Thymus (tissue), 11 donors: ENCODE results near the gene MXD4. TPM values are rescaled to one million over a fixed set of nuclear protein-coding genes. Genes with fewer than 3 reads are reported as not detected.
"Not testable (repeated sequence)": the region's sequence is repeated elsewhere in the genome, so short reads cannot be mapped to it uniquely, and the experiment has no call there.

ENCODE experiments used
- DNase-seq, 9 donors: peaks; one replicate each; pipeline ENCODE4 v3.0.0-alpha.2; 2013; ENCODE audit warnings: low spot score in 9 of 9, low read depth in 6 of 9, missing footprints in 1 of 9
- H3K27ac ChIP-seq, 2 donors: one replicate each; pipeline ENCODE4 v1.5.1; 2013; ENCODE audit warnings: control low read depth in 1 of 2, low read depth in 1 of 2, low read length in 1 of 2, mild to moderate bottlenecking in 1 of 2, moderate library complexity in 1 of 2
- H3K27me3 ChIP-seq, 2 donors: one replicate each; pipeline ENCODE4 v1.5.1; 2013; ENCODE audit warnings: low read length in 1 of 2; ENCODE audit not compliant: control insufficient read depth in 2 of 2, insufficient read depth in 1 of 2
- H3K36me3 ChIP-seq, 2 donors: one replicate each; pipeline ENCODE4 v1.5.1; 2013; ENCODE audit warnings: low read length in 1 of 2, mild to moderate bottlenecking in 1 of 2, moderate library complexity in 1 of 2; ENCODE audit not compliant: control insufficient read depth in 2 of 2, insufficient read depth in 2 of 2
- H3K4me1 ChIP-seq, 2 donors: one replicate each; pipeline ENCODE4 v1.5.1; 2013; ENCODE audit warnings: low read length in 2 of 2; ENCODE audit not compliant: control insufficient read depth in 2 of 2, insufficient read depth in 2 of 2
- H3K4me3 ChIP-seq, 2 donors: one replicate each; pipeline ENCODE4 v1.5.1; 2013; ENCODE audit warnings: low read length in 2 of 2, control low read depth in 1 of 2, mild to moderate bottlenecking in 1 of 2
- H3K9me3 ChIP-seq, 2 donors: one replicate each; pipeline ENCODE4 v1.5.1; 2013; ENCODE audit warnings: low read length in 1 of 2, mild to moderate bottlenecking in 1 of 2; ENCODE audit not compliant: control insufficient read depth in 2 of 2, insufficient read depth in 1 of 2
- WGBS: extraction: QIAGEN DNeasy Blood & Tissue Kit; methylation state at CpG from one replicate; pipeline ENCODE4 v1.1.7; 2013; 5-methylcytosine and 5-hydroxymethylcytosine counted together
- polyA plus RNA-seq: library from polyadenylated mRNA; stranded (reverse); fragments of 200-250 nt; gene quantifications from one replicate; pipeline ENCODE4 v1.2.3, GENCODE V29; 2013
- total RNA-seq: library from RNA; stranded (reverse); fragments of 120-200 nt; gene quantifications from one replicate; pipeline ENCODE4 v1.2.4, GENCODE V29; 2013
- donor health status: healthy.

MXD4 gene
- total and polyA plus RNA-seq, 2 donors, result 47.5 to 72.7 TPM

DNA sequence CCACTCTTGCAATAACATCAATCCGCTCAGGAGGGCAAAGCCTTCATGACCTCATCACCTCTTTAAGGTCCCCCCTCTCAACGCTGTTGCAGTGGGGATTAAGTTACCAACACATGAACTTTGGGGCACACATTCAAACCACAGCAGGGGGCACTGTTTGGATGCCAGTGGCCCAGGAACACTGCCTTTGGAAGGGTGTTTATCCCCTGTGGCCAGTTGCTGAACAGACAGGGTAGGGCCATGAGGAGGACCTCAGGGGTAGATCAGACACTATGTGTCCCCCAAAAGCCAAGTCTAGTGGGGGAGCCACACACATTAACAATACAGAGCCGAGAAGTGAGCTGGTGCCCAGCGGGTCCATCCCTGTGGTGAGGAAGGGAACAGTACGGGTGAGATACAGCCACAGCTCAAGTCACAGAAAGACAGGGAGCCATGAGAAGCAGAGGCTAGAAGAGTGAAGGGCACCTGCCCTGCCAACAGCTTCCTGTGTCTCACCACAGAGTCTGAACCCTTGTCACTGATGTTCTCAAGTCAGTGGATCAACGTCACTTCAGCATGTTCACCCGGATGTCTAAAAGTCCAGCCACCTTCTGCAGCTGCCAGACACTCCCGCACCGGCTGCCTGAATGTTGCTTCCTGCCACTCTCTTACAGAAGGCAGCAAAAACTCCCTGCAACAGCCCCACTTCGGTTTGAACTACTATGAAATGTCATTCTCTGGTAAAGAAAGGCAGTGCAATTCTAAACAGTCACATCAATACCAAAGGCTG is 19.9 kb upstream of the MXD4 start:
- Histone ChIP-seq H3K4me3 (peak overlapping the region; percentile 2), H3K9me3 (peaks cover 0 to 3% of the 10 kb centered on the region in 2 donors), H3K27me3 (no peaks in the 10 kb centered on the region), H3K36me3 (no peaks in the 10 kb centered on the region), H3K27ac (peak overlapping the region; percentile 97 to 100), H3K4me1 (peaks cover 36 to 64% of the 10 kb centered on the region in 2 donors)
- DNase-seq, result peak; percentile 74 to 97 (median 88)
- WGBS, result 18% methylated on average over 10 of the region's 10 CpGs

DNA sequence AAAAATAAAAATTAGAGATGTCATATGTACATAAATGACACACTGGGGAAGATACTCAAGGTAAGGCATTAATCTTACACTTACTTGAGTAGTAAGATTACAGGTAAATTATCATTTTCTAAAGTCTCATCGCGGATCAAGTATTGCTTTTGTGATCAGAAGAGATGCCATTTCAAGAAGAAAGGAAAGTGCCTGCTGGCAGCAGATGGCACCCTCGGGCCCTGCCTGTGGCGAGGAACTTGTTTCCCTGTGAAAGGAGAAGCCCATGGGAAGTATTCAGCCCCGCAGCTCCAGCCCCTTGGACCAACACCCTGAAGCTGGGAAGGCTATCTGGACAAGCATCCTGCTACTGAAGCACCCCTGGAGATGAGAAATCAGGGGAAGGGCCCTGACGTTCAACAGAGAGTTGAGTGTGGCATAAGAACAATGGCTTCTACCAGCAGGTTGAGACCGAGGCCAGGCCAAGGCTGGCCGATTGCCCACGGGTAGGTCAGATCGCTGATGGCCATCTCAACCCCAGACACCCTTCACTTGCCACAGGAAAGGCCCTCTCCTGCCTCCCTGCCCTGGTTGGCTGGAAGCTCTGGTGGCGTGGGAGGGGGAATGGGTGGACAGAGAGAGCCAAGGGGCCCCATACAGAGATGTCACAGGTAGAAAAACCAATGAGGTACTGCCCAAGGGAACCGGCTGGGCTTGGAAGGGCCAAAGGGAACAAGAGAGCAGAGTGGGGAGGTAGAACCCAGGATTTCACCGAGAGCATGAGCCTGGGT is 18.8 kb upstream of the MXD4 start:
- Histone ChIP-seq H3K9me3 (peaks cover 0 to 3% of the 10 kb centered on the region in 2 donors), H3K36me3 (no peaks in the 10 kb centered on the region), H3K27me3 (no peaks in the 10 kb centered on the region), H3K27ac (peak overlapping the region; percentile 97 to 100), H3K4me3 (no peak overlapping the region), H3K4me1 (peaks cover 36 to 56% of the 10 kb centered on the region in 2 donors)
- DNase-seq, result peak in 1 of 9 donors; percentile 35
- 94% methylated on average over 13 of the region's 13 CpGs for WGBS

DNA sequence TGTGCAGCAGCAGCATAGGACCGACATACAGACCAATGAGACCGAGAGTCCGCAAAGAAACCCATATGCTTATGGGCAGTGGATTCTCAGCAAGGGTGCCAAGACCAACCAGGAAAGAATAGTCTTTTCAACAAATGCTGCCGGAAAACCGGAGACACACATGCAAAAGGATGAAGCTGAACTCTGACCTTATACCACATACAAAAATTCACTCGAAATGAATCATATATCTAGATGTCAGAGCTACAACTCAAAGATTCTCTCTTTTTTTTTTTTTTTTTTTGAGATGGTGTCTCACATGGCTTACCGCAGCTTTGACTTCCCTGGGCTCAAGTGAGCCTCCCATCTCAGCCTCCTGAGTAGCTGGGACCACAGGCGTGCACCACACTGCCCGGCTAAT is 16.0 kb upstream of the MXD4 start:
- peaks cover 23 to 37% of the 10 kb centered on the region in 2 donors for H3K4me1 ChIP-seq
- H3K4me3 ChIP-seq, result no peak overlapping the region
- 99% methylated on average over 9 of the region's 9 CpGs for WGBS
- H3K36me3 ChIP-seq, result no peaks in the 10 kb centered on the region
- no peaks in the 10 kb centered on the region for H3K27me3 ChIP-seq
- no peak overlapping the region for H3K27ac ChIP-seq
- peaks cover 0 to 3% of the 10 kb centered on the region in 2 donors for H3K9me3 ChIP-seq
- DNase-seq, result no peak

DNA sequence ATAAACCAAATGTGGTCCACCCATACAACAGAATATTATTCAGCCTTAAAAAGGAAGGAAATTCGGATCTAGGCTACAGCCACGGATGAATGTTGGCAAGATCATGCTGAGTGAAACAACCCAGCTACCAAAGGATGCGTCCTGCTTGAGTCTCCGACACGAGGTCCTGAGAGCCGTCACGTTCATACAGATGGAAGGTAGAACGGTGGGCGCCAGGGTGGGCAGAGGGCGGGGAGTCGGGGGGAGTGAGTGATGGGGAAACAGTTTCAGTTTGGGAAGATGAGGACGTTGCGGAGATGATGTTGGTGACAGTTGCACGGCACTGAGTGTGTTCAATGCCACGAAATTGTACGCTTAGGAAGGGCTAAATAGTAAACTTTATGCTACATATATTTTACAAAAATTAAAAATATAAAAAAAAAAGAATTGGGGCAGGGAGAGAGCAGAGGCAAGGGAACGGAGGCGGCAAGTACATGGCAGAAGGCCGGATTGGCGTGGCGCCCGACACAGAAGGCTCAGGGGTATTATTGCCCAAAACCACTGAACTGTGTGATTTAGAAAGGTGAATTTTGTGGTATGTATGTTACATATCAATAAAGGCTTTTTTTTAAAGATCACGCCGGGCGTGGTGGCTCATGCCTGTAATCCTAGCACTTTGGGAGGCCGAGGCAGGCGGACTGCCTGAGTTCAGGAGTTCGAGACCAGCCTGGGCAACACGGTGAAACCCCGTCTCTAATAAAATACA is 14.8 kb upstream of the MXD4 start:
- Histone ChIP-seq H3K27ac (no peak overlapping the region), H3K4me1 (peaks cover 14 to 30% of the 10 kb centered on the region in 2 donors), H3K9me3 (peaks cover 0 to 3% of the 10 kb centered on the region in 2 donors), H3K27me3 (no peaks in the 10 kb centered on the region), H3K4me3 (no peak overlapping the region), H3K36me3 (no peaks in the 10 kb centered on the region)
- WGBS, result 98% methylated on average over 30 of the region's 30 CpGs
- no peak for DNase-seq

DNA sequence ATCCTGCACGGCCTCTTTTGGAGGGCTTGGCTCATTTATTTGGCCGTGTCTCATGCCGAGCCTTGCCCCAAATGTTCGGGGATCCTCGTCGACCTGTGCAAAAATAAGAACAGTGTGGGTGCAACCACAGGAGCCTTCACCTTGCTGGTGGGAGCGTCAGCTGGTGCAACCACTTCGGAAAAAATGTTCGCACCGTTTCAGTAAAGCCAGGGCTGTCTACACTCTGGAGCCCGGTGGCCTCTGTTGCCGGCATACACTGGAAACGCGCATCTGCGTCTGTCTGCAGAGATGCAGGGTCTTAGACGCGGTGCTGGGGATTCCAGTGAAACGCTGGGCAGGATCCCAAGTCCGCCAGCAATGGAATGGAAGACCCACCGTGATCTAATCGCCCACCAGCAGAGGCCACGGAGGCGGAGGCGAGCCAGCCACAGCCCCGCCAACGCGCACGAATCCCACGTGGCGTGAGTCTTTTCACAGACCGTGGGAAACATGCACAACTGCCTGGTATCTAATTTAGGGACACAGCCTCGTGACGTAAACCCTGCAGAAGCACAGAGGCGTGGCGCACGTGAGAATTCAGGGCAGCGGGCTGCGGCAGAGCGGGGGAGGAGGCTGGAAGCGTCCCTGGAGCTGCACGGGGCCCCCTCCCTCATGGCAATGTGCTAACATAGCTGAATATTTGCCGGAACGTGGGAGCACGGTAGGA is 13.8 kb upstream of the MXD4 start:
- Histone ChIP-seq H3K36me3 (no peaks in the 10 kb centered on the region), H3K27ac (no peak overlapping the region), H3K9me3 (no peaks in the 10 kb centered on the region), H3K27me3 (no peaks in the 10 kb centered on the region), H3K4me3 (no peak overlapping the region), H3K4me1 (peaks cover 3 to 19% of the 10 kb centered on the region in 2 donors)
- WGBS, result 97% methylated on average over 44 of the region's 44 CpGs
- no peak for DNase-seq

DNA sequence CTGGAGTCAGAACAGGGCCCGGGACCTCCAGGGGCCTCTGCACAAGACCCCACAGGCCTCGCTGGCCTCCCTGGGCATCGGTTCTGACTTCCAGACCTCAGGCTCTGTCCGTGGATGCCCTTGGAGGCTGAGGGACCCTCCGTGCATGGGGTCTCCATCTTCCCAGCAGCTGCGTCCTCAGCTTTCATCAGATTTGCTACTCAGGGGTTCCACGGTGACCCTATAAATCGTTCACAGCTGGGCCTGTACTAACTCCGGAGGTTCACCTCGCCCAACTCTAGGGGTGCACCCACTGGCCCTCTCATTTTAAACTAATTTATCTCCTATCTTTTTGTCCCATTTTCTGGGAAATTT is 13.1 kb upstream of the MXD4 start:
- DNase-seq, H3K27ac ChIP-seq, H3K36me3 ChIP-seq, H3K4me3 ChIP-seq, H3K9me3 ChIP-seq, H3K27me3 ChIP-seq: not testable (repeated sequence)
- WGBS, result 98% methylated on average over 10 of the region's 10 CpGs
- H3K4me1 ChIP-seq, result peaks cover 2 to 12% of the 10 kb centered on the region in 2 donors

DNA sequence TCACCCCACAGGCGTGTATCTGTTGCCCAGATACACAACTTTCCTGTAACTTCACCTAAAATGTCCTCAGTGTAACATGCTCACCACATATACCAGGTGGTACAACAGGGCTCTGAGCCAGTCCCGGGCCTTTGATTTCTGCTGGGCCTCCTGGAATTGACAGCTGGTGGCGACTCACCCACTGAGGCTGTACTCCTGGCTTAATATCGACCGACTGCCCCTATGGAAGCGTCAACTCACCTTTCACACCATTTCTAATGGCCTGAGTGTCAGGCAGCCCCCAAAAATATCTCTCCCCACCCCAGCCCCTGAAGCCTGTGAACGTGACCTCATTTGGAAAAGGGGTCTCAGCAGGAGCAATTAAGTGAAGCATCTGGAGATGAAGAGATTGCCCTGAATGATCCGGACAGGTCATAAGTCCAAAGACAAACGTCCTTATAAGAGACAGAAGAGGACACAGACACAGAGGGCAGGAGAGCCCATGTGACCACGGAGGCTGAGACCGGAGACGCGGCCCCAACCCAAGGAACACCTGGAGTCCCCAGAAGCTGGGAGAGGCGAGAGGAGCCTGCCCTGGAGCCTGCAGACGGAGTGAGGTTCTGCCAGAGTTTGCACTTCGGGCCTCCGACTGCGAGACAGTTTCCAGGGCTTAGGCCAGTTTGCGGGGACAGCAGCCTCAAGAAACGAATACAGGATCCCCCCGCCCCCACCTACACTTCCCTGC is 12.6 kb upstream of the MXD4 start:
- H3K27ac ChIP-seq, result no peak overlapping the region
- H3K4me1 ChIP-seq, result peaks cover 0 to 12% of the 10 kb centered on the region in 2 donors
- no peak overlapping the region for H3K4me3 ChIP-seq
- no peak for DNase-seq
- H3K36me3 ChIP-seq, result no peaks in the 10 kb centered on the region
- no peaks in the 10 kb centered on the region for H3K9me3 ChIP-seq
- H3K27me3 ChIP-seq, result no peaks in the 10 kb centered on the region
- WGBS, result 96% methylated on average over 21 of the region's 21 CpGs

DNA sequence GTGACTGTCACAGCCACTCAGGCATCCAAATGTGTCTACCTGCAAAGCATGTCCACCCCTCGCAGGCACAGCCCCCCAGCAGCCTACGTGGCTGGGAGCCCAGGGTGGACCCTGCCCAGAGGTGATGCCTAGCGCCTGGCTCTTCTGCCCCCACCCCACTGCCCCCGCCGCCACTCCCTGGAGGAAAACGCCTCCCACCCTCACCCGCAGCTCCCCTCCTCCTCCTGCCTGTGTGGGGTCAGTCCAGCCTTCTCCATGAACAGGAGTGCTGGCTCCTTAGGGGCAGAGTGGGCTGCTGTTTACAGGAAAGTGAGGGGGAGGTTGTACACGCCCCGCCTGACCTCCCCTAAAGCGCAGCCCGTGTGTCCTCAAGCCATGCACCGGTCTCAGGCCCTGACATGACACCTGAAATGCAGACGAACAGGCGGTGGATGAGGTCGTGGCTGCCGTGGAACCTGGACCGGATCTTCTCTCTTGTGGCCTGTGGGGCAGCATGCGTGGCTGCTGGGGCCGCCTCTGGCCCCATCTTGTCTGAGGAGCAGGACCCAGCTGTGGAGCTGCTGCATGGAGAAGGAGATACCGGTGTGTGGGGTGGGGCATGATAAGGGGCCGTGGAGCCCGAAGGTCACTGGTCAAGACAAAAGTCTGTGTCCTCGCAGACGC is 11.9 kb upstream of the MXD4 start:
- peaks cover 0 to 3% of the 10 kb centered on the region in 2 donors for H3K27me3 ChIP-seq

More for the DNA sequence above, 11.9 kb upstream of the MXD4 start:
- no peaks in the 10 kb centered on the region for H3K36me3 ChIP-seq
- WGBS, result 93% methylated on average over 24 of the region's 24 CpGs
- no peak overlapping the region for H3K27ac ChIP-seq
- H3K4me1 ChIP-seq, result peaks cover 0 to 12% of the 10 kb centered on the region in 2 donors
- no peaks in the 10 kb centered on the region for H3K9me3 ChIP-seq
- no peak overlapping the region for H3K4me3 ChIP-seq
- DNase-seq, result no peak
